SIG-M5 treated with dmso at 0.1 percent for 504 hours (cell line): ENCODE measurements around the gene TMEM209.

Experiments used
- DNase-seq: peaks from one replicate; lab custom pipeline; 2025; ENCODE audit not compliant: unreplicated experiment; lab: John Stamatoyannopoulos, UW

The TMEM209 gene

DNA sequence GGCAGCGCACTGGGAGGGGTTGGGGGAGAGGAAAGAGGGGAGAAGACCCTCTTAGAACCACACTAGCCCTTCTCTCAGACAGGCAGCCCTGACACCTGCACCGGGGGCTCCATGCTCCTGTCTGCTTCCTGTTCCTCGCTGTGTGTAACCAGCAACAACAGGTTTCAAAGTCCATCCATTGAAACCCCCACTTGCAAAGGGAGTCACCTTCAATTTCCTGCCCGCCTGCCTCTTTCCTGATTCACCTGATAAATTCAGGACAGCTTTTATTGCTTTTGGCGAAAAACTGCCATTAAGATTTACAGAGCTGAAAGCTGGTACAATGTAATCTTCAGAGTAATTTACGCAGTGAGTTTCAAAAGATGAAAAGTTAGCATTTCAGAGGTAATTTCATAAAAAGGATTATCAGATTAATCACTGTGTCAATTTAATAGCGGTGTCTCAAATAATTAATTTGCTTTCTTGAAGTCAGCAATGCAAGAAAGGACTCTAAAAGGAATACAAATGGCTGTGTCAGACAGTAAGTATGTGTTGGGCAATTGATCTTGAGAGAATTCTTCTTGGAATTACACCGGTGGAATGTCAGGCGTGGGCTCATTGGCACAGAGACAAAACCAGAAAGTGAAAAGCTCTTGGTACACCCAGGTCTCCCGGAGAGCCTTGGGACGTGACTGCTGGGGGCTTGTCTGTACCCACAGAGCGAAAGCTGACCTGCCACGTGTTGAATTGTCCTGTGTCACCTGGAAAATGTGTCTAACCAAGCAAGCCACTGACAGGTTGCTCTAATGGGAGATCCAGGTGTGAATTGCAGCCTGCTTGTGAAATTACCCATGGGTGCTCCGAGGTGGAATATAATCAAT is 60.7 kb downstream of the TMEM209 start:
- no peak for DNase-seq

DNA sequence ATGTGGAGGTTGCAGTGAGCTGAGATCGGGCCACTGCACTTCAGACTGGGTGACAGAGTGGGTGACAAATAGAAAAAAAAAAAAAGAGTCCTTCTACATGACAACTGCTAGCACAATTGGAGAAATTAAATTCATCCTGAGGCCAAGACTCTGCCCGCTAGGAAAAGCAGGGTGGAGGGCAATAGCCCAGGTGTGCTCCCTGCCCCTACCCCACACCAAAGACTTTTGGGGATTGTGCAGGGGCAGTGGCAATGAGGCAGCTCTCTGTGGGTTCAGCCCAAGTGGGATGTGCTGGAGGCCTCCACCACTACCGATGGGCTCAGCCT is 61.3 kb downstream of the TMEM209 start:
- DNase-seq = no peak

DNA sequence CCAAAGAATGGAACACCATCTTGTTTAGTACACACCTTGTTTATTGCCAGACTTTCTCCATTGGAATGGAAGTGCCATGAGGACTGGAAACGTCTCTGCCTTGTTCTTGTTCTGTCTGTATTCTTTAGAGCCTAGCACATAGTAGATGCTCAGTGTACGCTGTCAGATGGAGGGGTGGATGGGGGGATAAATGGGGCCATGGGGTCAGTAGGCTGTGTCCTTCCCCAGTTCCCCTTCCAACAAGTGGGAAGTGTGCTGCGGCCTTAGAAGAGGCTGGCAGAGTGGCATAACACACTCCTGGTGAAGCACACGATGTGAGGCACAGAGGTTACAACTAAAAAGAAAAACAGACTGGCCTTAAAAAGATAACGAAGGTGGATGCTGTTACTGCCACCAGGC is 61.9 kb downstream of the TMEM209 start:
- no peak for DNase-seq

DNA sequence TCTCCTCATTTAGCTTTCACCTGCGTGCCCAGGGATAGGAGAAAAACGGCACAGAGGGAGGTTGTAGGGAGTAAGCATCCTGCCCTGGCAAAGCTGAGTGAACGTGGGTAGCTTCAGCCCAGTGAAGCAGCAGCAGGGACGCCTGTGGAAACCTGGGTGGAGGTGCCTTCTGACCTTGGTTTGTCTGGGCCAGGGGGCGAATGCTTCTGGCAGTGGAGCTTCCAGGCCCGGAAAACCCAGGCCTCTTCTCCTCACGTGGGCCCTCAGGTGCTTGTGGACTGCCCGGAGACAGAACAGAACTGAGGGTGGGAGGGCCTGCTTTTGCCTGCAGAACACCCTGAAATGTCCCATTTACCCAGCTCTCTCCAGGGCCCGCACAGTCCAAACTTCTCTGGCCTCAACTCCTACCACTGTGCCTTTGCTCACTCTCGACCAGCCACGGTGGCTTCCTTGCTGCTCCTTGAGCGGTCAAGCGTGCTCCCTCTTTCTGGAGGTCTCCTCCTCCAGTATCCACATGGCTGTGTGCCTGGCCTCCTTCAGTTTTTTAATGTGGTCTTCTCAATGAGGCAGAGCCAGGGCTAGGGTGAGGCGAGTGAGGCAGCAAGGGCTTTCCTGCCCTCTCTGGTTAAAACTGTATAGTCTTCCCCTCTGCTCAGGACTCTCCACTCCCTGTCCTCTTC is 62.4 kb downstream of the TMEM209 start:
- DNase-seq = no peak

DNA sequence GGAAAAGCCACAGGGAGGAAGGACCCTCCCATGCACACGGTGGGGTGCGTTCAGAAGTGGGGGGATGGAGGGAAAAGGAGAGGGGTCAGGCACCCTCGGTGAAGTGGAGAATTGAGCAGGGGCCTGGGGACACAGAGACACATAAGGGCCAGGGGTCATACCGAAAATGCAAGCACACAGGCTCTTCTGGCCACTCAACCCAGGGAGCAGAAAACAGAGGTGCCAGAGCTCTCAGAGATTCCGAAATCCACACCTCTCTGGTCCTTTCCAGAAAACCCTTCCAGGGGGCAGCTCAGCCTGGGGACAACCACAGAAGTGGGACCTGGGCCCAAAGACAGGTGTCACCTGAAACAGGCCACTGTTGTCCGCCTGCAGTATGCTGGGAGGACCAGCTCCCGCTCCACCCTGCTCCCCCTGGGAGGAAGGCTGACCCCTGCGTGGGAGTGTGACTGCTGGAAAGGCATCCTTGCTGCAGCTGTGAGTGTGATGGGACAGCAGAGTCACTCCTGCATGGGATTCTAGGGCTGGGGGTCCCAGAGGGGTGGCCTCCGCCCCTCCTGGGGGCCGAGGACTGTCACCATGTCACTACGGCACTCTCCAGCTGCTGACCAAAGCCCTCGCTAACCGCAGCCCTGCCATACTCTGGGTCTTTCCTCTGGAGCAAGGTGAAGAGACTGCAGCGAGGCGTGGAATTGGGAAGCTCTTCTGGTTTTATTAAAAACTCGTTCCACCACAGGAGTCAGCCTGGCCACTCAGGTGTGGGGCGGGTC is 63.1 kb downstream of the TMEM209 start:
- no peak for DNase-seq

DNA sequence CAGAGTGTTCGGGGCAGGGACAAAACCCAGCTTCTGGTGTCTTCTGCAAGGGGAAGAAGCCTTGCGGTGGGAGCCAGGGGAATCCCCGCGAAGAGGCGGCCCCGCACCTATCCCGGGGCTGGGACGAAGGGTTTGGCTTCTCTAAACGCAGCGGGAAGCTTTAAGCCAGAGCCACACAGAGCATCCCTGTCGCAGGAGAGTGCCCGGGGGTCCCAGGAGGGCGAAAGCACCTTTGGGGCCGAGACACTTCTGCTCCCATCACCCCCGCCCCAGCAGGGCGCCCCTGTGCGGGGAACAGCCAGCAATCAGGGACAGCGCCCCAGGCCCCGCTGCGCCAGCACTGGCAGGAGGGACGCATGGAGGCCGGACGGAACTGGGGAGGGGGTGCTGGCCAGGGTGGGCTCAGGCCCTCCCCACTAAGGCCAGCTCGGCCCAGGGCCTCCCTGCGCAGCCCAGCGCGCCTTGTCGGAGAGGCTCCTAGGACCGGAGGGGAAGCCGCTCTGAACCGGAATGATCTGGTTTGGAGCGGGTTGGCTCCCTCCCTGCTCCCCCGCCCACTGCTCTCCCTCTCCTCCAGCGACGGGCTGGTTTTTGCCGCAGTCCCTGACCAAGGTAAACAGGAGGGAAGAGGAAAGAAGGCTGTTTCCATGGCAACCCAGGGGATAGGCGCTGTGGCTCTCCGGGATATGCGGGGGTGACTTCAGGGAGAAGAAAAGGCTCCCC is 63.9 kb downstream of the TMEM209 start:
- no peak for DNase-seq

DNA sequence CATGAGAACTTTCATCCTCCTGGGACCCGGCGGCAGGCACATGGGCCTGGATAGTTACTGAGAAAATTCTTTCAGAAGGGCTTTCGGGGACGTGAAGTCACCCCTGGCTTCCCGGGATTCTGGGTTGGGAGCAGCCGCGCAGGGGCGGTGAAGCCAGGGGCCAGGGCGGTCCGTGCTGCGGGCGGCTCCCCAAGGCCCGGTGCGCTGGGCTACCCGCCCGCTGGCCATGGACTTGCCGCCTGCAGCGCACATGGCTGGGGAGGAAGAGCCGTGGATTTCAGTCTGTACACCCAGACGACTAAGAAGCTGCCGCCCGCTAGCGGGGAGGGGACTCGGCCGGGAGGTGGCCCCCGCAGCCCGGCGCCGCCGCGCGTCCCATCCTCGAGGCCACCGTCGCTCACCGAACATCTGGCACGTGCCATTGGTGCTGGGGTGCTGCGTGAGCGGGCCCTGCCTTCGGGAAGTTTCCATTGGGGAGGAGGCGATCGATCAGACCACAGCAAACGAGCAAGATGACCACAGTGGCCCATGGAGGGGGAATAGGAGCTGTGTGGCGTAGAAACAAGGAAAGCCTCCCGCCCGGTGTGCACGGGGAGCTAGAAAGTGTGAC is 64.5 kb downstream of the TMEM209 start:
- no peak for DNase-seq

DNA sequence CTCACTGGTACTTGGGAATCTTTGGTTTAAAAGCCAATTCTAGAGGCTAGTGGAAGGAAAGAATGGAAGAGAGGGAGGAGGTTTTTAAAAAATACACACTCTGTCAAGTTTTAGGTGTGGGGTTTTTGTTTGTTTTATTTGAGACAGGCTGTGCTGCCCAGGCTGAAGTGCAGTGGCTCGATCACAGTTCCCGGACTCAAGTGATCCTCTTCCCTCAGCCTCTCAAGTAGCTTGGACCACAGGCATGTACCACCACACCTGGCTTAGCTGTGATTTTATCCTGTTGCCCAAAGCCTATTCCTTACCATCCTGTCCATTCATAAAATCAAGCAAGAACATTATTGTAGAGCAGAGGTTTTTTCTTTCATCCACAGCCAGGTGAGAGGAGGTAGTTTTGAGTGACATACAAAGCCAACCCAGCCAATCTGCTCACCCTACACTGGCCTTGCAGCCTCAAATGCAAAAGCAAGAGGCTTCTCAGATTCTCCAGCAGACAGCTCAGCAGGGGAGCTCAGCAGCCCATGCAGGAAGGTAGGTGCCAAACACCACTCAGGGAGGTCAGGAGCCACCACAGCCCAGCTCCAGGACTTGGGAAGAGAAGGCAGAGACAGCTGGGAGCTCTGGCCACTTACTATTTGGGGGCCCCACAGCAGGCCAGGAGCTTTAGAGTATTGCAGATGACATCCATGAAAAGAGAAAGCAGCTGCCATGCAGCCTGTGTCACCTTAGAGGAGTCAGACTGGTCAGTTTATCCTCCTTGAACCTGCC is 65.8 kb downstream of the TMEM209 start:
- DNase-seq = no peak

DNA sequence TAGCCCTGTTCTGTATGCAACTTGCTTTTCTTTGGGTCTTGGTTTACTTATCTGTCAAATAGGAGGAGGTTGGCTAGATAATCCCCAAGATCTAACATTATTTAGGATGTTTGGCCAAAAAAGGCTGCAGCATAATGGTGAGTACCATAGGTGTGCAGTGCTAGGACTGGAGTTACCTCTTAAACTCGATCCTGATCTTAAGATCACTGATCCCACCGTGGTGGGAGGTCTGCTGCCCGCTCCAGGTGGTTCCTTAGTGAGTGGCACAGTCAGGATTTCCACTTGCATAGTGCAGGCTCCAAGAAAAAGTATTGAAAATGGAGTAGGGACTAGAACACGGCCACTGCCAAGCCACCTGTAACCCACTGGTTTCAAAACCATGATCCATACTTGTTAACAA is 68.0 kb downstream of the TMEM209 start:
- no peak for DNase-seq

DNA sequence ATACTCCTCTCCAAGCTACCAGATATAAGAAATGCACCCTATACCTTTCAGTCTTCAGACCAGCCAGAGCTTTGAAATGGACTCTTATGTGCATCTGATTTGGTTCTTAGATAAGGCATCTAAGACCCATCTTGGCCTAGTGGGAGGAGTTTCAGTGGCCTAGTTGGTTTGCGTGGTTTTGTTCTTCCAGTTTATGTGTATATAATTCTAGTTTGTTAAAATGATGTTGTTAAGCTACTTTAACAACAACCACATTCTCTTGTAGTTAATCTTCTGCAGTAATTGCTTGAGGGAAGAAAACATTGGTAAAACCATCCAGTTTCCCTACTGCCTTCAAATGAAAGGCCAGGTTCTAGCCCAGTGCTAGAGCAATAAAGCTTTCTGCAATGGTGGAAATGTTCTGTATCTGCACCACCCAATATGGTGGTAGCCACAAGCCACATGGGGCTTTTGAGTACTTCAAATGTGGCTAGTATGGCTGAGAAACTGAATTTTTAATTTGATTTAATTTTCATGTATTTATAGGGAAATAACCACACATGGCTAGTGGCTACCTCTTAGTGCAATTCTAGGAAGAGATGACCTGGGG is 68.5 kb downstream of the TMEM209 start:
- DNase-seq = no peak

DNA sequence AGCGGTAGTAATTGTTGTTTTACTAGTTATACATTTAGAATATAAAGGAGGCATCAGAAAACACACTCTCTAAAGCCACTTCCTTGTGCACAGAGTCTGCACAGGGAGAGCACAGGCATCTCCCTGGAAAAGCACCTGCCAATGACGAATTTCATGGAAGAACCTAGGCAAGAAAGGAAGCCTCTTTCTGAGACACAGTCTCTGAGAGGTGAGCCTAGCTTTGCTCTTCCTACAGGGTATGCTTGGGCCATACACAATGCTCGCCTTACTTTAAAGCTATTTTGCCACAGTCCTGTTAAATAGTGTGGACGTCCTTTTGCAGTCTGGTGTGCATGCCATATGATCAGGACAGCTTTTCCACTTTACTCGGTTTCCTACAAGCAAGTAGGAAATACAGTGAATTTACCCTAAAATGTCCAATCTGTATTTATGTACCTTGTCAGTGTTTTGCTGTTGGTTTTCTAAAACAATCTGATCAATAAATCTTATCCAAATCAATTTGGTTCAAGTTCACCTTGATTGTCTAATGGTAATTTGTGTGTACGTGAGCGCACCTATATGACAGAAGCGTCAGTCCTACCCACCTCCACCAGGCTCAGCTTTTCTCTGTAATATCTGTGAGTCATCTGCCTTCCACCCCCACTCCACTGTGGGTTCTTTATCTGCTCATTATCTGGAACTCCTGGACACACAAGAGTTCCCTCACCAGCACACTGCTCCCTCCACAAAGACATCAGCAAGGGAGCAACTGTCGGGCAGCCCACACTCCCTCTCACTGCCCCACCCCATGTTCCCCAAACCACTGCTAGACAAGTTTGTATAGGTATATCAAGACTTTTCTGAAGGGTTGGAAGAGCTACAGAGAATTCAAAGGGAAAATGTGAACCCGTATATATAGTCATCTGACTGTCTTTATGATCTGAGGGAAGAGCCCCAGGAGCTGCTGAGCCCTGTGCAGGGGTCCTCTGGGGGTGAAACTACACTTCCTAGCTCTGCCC is 69.7 kb downstream of the TMEM209 start:
- no peak for DNase-seq

DNA sequence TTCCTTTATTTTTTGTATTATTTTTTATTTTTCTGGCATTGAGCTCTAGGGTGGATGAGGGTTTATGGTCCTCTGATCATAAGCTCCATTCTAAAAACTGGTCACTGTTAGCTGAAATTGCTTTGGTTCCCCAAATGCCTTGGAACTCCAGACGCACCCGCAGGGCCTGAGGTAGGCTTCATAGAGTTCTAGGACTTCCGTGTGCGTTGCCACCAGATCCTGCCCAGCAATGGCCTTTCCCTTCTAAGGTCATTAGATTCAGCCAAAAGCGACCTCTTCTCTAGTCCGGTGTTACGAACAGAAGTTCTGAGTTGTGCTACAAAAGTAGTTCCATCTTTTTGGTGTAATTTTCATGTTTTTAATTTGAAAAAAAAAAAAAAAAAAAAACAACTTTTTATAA is 70.5 kb downstream of the TMEM209 start:
- no peak for DNase-seq

DNA sequence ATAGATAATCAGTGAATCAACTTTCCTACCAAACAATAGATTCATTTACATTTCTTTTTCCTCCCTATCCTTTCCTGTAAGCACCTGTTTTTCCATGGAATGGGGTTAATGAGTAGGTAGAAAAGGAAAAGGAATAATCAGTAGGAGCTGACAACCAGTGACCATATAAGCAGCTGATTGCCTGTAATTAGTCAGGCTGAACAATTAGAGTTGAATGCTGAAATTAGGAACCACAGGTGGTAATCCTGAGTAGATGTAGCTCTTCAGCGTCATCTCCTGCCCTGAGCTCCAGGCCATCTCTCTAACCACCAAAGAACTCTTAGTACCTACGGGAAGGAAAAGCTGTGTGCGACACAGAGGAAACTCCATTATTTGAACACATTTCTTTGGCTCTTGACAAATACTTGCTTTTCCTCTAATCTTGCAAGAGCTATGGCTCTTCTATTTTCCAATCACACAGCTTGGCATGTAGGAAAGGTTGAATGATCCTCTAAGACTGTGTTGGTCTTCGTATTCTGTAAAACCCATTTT is 71.0 kb downstream of the TMEM209 start:
- no peak for DNase-seq

DNA sequence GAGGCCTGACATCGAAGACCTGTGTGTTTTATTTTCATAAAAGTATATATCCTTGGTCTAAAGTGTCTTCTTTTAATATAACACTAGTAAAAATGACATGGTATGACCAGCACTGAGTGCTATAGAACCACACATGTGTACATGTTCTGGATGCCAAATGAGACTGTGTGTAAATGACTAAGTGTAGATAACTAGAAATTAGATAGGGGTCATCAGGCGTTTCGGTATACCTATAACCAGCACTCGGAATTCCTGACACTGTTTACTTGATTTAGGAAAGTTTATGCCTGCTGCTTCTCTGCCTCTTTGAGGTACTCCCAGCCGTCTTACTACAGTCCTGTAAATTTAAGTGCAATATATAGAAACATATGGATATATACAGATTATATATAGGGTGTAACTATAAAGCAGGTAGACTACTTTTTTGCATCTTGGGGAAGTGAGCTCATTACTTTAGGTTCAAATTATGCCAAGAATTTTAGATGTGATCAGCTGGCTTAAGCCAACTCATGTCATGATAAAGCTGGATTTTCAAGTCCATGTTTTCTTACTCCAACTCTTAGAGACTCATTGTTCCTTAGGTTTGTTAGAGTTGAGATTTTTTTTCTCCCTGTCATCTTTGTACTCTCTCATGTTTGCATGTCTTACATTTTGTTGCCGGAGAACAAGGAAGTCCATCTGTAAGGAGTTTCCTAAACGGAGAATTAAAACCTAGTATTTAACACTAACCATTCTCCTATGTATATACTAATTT is 72.0 kb downstream of the TMEM209 start:
- no peak for DNase-seq

DNA sequence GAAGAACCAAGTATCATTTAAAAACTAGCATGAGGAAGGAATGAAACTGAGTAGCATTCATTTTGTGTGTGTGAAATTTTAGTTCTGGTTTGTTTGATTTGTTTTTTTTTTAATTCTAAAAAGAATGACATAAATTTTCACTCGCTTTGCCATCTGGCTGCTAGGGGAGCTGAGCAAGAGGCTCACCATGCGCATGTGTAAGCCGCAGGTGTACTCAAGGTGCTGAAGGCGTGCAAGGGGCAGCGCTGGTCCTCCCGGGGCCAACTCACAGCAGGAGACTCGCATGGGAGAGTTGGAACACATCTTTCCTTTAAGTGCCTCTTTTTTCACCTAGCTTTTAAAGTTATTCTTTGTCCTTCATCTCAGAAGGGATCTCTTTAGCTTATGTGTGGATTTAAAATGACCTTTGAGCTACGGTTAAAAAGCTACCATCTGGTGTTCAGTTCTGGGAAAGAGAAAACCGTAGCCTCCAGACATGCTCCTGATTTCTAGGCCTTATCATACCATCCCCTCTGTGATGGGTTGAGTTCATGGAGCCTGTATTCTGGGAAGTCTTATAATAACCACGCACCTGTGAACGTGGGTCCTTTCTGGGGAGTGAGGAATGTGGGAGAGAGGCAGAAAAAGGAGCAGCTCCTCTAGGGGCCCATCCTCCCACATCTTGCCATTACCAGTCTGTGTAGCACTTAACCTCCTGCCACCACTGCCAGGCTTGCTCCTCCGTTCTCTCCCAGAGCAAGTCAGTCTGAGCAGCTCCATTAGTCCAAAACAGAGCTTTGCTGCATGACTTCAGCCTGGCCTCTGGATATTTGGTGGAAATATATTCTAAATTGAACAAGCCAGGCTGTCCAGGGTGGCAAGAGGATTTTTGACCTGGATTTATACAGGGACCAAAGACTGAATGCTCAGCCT is 73.0 kb downstream of the TMEM209 start:
- no peak for DNase-seq

DNA sequence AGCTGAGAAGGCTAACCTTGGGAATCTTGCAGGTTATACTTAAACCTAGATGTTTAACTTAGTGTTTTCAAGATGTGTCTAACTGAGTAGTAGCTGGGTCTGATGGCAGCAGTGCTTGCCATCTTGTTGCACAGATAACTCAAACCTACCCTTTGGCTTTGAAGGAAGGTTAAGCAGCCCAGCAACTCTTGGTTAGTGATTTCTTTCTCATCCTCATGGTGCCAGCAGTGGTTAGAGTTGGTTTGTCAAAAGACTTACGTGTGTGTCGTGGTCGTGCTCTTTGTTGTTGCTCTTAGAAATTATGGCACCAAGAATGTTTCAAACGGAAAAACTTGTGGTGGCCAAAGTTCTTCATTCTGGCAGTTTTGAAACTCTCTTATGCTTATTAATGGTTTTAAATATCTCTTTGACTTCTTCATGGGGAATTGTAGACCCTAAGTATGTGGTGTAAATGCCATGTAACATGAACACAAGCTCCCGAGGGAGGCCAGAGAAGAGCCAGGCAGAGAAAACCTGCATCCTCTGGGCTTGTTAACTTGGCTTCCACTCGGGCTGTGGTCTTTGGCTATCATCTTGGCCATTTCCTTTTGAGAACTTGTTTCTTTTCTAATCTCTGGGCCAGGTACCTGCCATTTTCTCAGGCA is 73.9 kb downstream of the TMEM209 start:
- no peak for DNase-seq
